Testis (tissue), 3 donors: ENCODE data around the gene GABRB3. TPM values are rescaled to one million over a fixed set of nuclear protein-coding genes. Genes with fewer than 3 reads are reported as not detected.

Source experiments
- DNase-seq: peaks from one replicate; pipeline ENCODE4 v3.0.0-alpha.2; 2019
- H3K27ac ChIP-seq, 2 donors: fragments of 200-600 bp; sonication (generic); one replicate each; pipeline ENCODE4 v1.5.1; 2019
- H3K27me3 ChIP-seq: fragments of 200-600 bp; sonication (generic); one replicate; pipeline ENCODE4 v1.5.1; 2019
- H3K36me3 ChIP-seq: fragments of 200-600 bp; sonication (generic); one replicate; pipeline ENCODE4 v1.5.1; 2017; ENCODE audit warnings: low read depth; ENCODE audit errors: missing control alignments
- H3K4me1 ChIP-seq: fragments of 200-600 bp; sonication (generic); one replicate; pipeline ENCODE4 v1.5.1; 2019
- H3K4me3 ChIP-seq, 2 donors: fragments of 200-600 bp; sonication (generic); one replicate each; pipeline ENCODE4 v1.5.1; 2017 to 2019
- H3K9me3 ChIP-seq: fragments of 200-600 bp; sonication (generic); one replicate; pipeline ENCODE4 v1.5.1; 2017
- CTCF ChIP-seq, 3 experiments: fragments of 450-650 bp in 2 of 3; fragments of 200-600 bp in 1 of 3; sonication (generic) in 1 of 3; IDR thresholded peaks; one replicate each; pipeline ENCODE4 v1.5.1; 2016 to 2019; ENCODE audit warnings: antibody characterized with exemption in 3 of 3, mild to moderate bottlenecking in 2 of 3, moderate library complexity in 1 of 3
- POLR2A ChIP-seq: fragments of 450-650 bp; IDR thresholded peaks from one replicate; pipeline ENCODE4 v1.6.1; 2017; ENCODE audit warnings: antibody characterized with exemption, mild to moderate bottlenecking, moderate library complexity
- WGBS, 2 donors: methylation state at CpG; one replicate each; pipeline ENCODE4 v1.1.5; 2018; 5-methylcytosine and 5-hydroxymethylcytosine counted together
- intact Hi-C: fragments of 100-400 bp; cut with DNase I; formaldehyde crosslinking; loops from one replicate; pipeline ENCODE4 v1.15.1; 2023; ENCODE audit warnings: low total_unique reads
- polyA plus RNA-seq: library from polyadenylated mRNA; stranded (reverse); fragments of 350-450 nt; fragmentation: Illumina TruSeq; extraction: RNeasy Lipid Tissue Mini Kit (QIAGEN cat#74804); gene quantifications from one replicate; pipeline ENCODE4 v1.2.3, GENCODE V29; 2014; ENCODE audit warnings: low read depth, low replicate concordance; ENCODE audit not compliant: insufficient read depth
- total RNA-seq, 2 donors: library from RNA; depleted of rRNA; stranded (reverse); fragments of >200 nt; gene quantifications; one replicate each; pipeline ENCODE4 v1.2.3, GENCODE V29; 2016

GABRB3 gene
- total and polyA plus RNA-seq, 3 donors from 2014 or later: 11.8 to 19.6 (median 16.2) TPM

- no peak for DNase-seq
- Histone ChIP-seq H3K36me3 (no peaks in the 10 kb centered on the region), H3K27me3 (no peaks in the 10 kb centered on the region), H3K27ac (no peak overlapping the region), H3K9me3 (no peaks in the 10 kb centered on the region), H3K4me1 (no peaks in the 10 kb centered on the region), H3K4me3 (no peak overlapping the region)
- no peak for TF ChIP-seq CTCF (IDR thresholded peaks at IDR 0.05)
- no peak for TF ChIP-seq POLR2A
- 88% methylated on average over 11 of the region's 11 CpGs for WGBS, 2 donors
- intact Hi-C loops: no loop called here
These were observed 86.2 kb downstream of the GABRB3 start for GRCh38 chr15:26686547-26687187.

GRCh38 chr15:26682598-26683164, 90.2 kb downstream of the GABRB3 start:
- TF ChIP-seq POLR2A (no peak), CTCF (IDR thresholded peaks at IDR 0.05) (no peak)
- WGBS, 2 donors: 69 to 78% methylated on average over 4 to 5 of the region's 5 CpGs
- Histone ChIP-seq H3K4me1 (no peaks in the 10 kb centered on the region), H3K4me3 (no peak overlapping the region), H3K27me3 (no peaks in the 10 kb centered on the region), H3K36me3 (no peaks in the 10 kb centered on the region), H3K9me3 (no peaks in the 10 kb centered on the region), H3K27ac (no peak overlapping the region)
- DNase-seq: no peak
- intact Hi-C loops: no loop called here

- TF ChIP-seq POLR2A: no peak
- TF ChIP-seq CTCF (IDR thresholded peaks at IDR 0.05): no peak
- WGBS, 2 donors: 91 to 100% methylated on average over 3 of the region's 3 CpGs
- no peak for DNase-seq
- intact Hi-C loops: no loop called here
- Histone ChIP-seq H3K36me3 (no peaks in the 10 kb centered on the region), H3K27me3 (no peaks in the 10 kb centered on the region), H3K4me1 (no peaks in the 10 kb centered on the region), H3K27ac (no peak overlapping the region), H3K4me3 (no peak overlapping the region), H3K9me3 (no peaks in the 10 kb centered on the region)
These were observed 92.9 kb downstream of the GABRB3 start for GRCh38 chr15:26679927-26680326.

- no peak overlapping the region for H3K4me3 ChIP-seq
- no peaks in the 10 kb centered on the region for H3K36me3 ChIP-seq
- no peak for DNase-seq
- intact Hi-C loops: no loop called here
- H3K27me3 ChIP-seq: no peaks in the 10 kb centered on the region
- 74 to 81% methylated on average over 3 of the region's 3 CpGs for WGBS, 2 donors
- no peaks in the 10 kb centered on the region for H3K4me1 ChIP-seq
- H3K9me3 ChIP-seq: no peaks in the 10 kb centered on the region
- no peak overlapping the region for H3K27ac ChIP-seq
- no peak for TF ChIP-seq CTCF (IDR thresholded peaks at IDR 0.05)
- TF ChIP-seq POLR2A: no peak
These were observed 96.8 kb downstream of the GABRB3 start for GRCh38 chr15:26676115-26676514.

- WGBS, 2 donors: 62 to 90% methylated on average over 4 of the region's 4 CpGs
- no peak for DNase-seq
- intact Hi-C loops: no loop called here
- H3K4me1 ChIP-seq: no peaks in the 10 kb centered on the region
- no peak for TF ChIP-seq POLR2A
- no peak overlapping the region for H3K4me3 ChIP-seq
- H3K27me3 ChIP-seq: no peaks in the 10 kb centered on the region
- H3K9me3 ChIP-seq: no peaks in the 10 kb centered on the region
- no peak overlapping the region for H3K27ac ChIP-seq
- no peaks in the 10 kb centered on the region for H3K36me3 ChIP-seq
These were observed 98.4 kb downstream of the GABRB3 start for GRCh38 chr15:26674467-26674866.
